ENCODE data around the gene UBE3D.

UBE3D gene

GRCh38 chr6:83072726-83073125, 7.1 kb upstream of the UBE3D start:
- WGBS: 88% methylated on average over 1 of the region's 2 CpGs

GRCh38 chr6:83071707-83072106, 6.1 kb upstream of the UBE3D start:
- H2AK5ac ChIP-seq (ENCODE audit: low read length, severe bottlenecking): no peak overlapping the region
- H3K36me3 ChIP-seq (ENCODE audit: control insufficient read depth in 1 of 2, insufficient read depth in 2 of 2, low read depth in 1 of 2, low read length in 2 of 2): no peaks in the 10 kb centered on the region
- H3K4me1 ChIP-seq (ENCODE audit: control insufficient read depth, insufficient read depth, low read depth, low read length): no peaks in the 10 kb centered on the region
- H3K9me3 ChIP-seq (ENCODE audit: control insufficient read depth, low read length): no peaks in the 10 kb centered on the region
- no peak overlapping the region for H2BK12ac ChIP-seq (ENCODE audit: low read length in 2 of 2)
- H4K91ac ChIP-seq (ENCODE audit: low read length): no peak overlapping the region
- no peak overlapping the region for H4K8ac ChIP-seq (ENCODE audit: low read length)
- no peak overlapping the region for H2BK5ac ChIP-seq (ENCODE audit: low read depth, low read length, poor library complexity, severe bottlenecking)
- DNase-seq: no peak
- H3K4ac ChIP-seq (ENCODE audit: low read depth in 1 of 2, low read length in 2 of 2): no peak overlapping the region
- H3K27me3 ChIP-seq (ENCODE audit: control insufficient read depth in 1 of 2, insufficient read depth in 1 of 2, low read length in 2 of 2): no peaks in the 10 kb centered on the region
- WGBS: no CpG with 5 or more reads among the region's 1 CpG
- no peak overlapping the region for H3K27ac ChIP-seq (ENCODE audit: low read length, poor library complexity, severe bottlenecking)
- no peak overlapping the region for H2BK15ac ChIP-seq (ENCODE audit: low read depth, poor library complexity, severe bottlenecking)
- H3K14ac ChIP-seq (ENCODE audit: low read length in 2 of 2): no peak overlapping the region
- H3K9ac ChIP-seq (ENCODE audit: low read length): peak overlapping the region; percentile 45
- H3K23ac ChIP-seq (ENCODE audit: low read length in 2 of 2): no peak overlapping the region
- no peak overlapping the region for H3K18ac ChIP-seq (ENCODE audit: low read depth in 1 of 2, low read length in 2 of 2)
- H2AFZ ChIP-seq (ENCODE audit: low read depth, low read length): no peak overlapping the region
- H3K79me1 ChIP-seq (replicated peaks; ENCODE audit: low read length, poor library complexity, severe bottlenecking): peaks cover 14% of the 10 kb centered on the region
- H2BK120ac ChIP-seq (ENCODE audit: low read depth, low read length): no peak overlapping the region
- no peak overlapping the region for H3K4me2 ChIP-seq (ENCODE audit: low read length, poor library complexity, severe bottlenecking)
- H3K4me3 ChIP-seq (ENCODE audit: insufficient read depth in 1 of 2, low read depth in 1 of 2, low read length in 2 of 2): no peak overlapping the region

More at GRCh38 chr6:83072726-83073125, 7.1 kb upstream of the UBE3D start:
- Histone ChIP-seq H2BK15ac (ENCODE audit: low read depth, poor library complexity, severe bottlenecking) (no peak overlapping the region), H2BK12ac (ENCODE audit: low read length in 2 of 2) (no peak overlapping the region), H3K23ac (ENCODE audit: low read length in 2 of 2) (no peak overlapping the region), H3K14ac (ENCODE audit: low read length in 2 of 2) (no peak overlapping the region), H3K4me3 (ENCODE audit: insufficient read depth in 1 of 2, low read depth in 1 of 2, low read length in 2 of 2) (no peak overlapping the region), H3K9ac (ENCODE audit: low read length) (no peak overlapping the region), H4K8ac (ENCODE audit: low read length) (no peak overlapping the region), H4K91ac (ENCODE audit: low read length) (no peak overlapping the region), H2BK120ac (ENCODE audit: low read depth, low read length) (no peak overlapping the region), H3K4ac (ENCODE audit: low read depth in 1 of 2, low read length in 2 of 2) (no peak overlapping the region), H3K9me3 (ENCODE audit: control insufficient read depth, low read length) (no peaks in the 10 kb centered on the region), H3K18ac (ENCODE audit: low read depth in 1 of 2, low read length in 2 of 2) (no peak overlapping the region), H3K4me2 (ENCODE audit: low read length, poor library complexity, severe bottlenecking) (no peak overlapping the region), H3K79me1 (replicated peaks; ENCODE audit: low read length, poor library complexity, severe bottlenecking) (peaks cover 21% of the 10 kb centered on the region), H3K4me1 (ENCODE audit: control insufficient read depth, insufficient read depth, low read depth, low read length) (no peaks in the 10 kb centered on the region), H2AFZ (ENCODE audit: low read depth, low read length) (no peak overlapping the region), H3K27ac (ENCODE audit: low read length, poor library complexity, severe bottlenecking) (no peak overlapping the region), H3K27me3 (ENCODE audit: control insufficient read depth in 1 of 2, insufficient read depth in 1 of 2, low read length in 2 of 2) (no peaks in the 10 kb centered on the region), H2AK5ac (ENCODE audit: low read length, severe bottlenecking) (no peak overlapping the region), H3K36me3 (ENCODE audit: control insufficient read depth in 1 of 2, insufficient read depth in 2 of 2, low read depth in 1 of 2, low read length in 2 of 2) (no peaks in the 10 kb centered on the region), H2BK5ac (ENCODE audit: low read depth, low read length, poor library complexity, severe bottlenecking) (no peak overlapping the region)
- no peak for DNase-seq

GRCh38 chr6:83071023-83071422, 5.4 kb upstream of the UBE3D start:
- H2BK15ac ChIP-seq (ENCODE audit: low read depth, poor library complexity, severe bottlenecking): no peak overlapping the region
- no peak overlapping the region for H3K23ac ChIP-seq (ENCODE audit: low read length in 2 of 2)
- no peaks in the 10 kb centered on the region for H3K27me3 ChIP-seq (ENCODE audit: control insufficient read depth in 1 of 2, insufficient read depth in 1 of 2, low read length in 2 of 2)
- H2AK5ac ChIP-seq (ENCODE audit: low read length, severe bottlenecking): no peak overlapping the region
- peak overlapping the region; percentile 45 for H3K9ac ChIP-seq (ENCODE audit: low read length)
- no peak overlapping the region for H3K14ac ChIP-seq (ENCODE audit: low read length in 2 of 2)
- H3K9me3 ChIP-seq (ENCODE audit: control insufficient read depth, low read length): no peaks in the 10 kb centered on the region
- no peak overlapping the region for H4K8ac ChIP-seq (ENCODE audit: low read length)
- no peaks in the 10 kb centered on the region for H3K36me3 ChIP-seq (ENCODE audit: control insufficient read depth in 1 of 2, insufficient read depth in 2 of 2, low read depth in 1 of 2, low read length in 2 of 2)
- H4K91ac ChIP-seq (ENCODE audit: low read length): no peak overlapping the region
- WGBS: 93% methylated on average over 4 of the region's 4 CpGs
- H3K4me3 ChIP-seq (ENCODE audit: insufficient read depth in 1 of 2, low read depth in 1 of 2, low read length in 2 of 2): no peak overlapping the region
- H2BK5ac ChIP-seq (ENCODE audit: low read depth, low read length, poor library complexity, severe bottlenecking): no peak overlapping the region
- peaks cover 10% of the 10 kb centered on the region for H3K79me1 ChIP-seq (replicated peaks; ENCODE audit: low read length, poor library complexity, severe bottlenecking)
- no peak for DNase-seq
- no peaks in the 10 kb centered on the region for H3K4me1 ChIP-seq (ENCODE audit: control insufficient read depth, insufficient read depth, low read depth, low read length)
- no peak overlapping the region for H3K4ac ChIP-seq (ENCODE audit: low read depth in 1 of 2, low read length in 2 of 2)
- H3K18ac ChIP-seq (ENCODE audit: low read depth in 1 of 2, low read length in 2 of 2): no peak overlapping the region
- H2AFZ ChIP-seq (ENCODE audit: low read depth, low read length): no peak overlapping the region
- no peak overlapping the region for H3K4me2 ChIP-seq (ENCODE audit: low read length, poor library complexity, severe bottlenecking)
- H2BK120ac ChIP-seq (ENCODE audit: low read depth, low read length): no peak overlapping the region
- H3K27ac ChIP-seq (ENCODE audit: low read length, poor library complexity, severe bottlenecking): no peak overlapping the region
- no peak overlapping the region for H2BK12ac ChIP-seq (ENCODE audit: low read length in 2 of 2)

GRCh38 chr6:83069633-83070032, 4.0 kb upstream of the UBE3D start:
- no peak overlapping the region for H3K18ac ChIP-seq (ENCODE audit: low read depth in 1 of 2, low read length in 2 of 2)
- peaks cover 17% of the 10 kb centered on the region for H3K79me1 ChIP-seq (replicated peaks; ENCODE audit: low read length, poor library complexity, severe bottlenecking)
- no peak overlapping the region for H3K4me3 ChIP-seq (ENCODE audit: insufficient read depth in 1 of 2, low read depth in 1 of 2, low read length in 2 of 2)
- H4K91ac ChIP-seq (ENCODE audit: low read length): no peak overlapping the region
- H3K9me3 ChIP-seq (ENCODE audit: control insufficient read depth, low read length): no peaks in the 10 kb centered on the region
- DNase-seq: no peak
- no peaks in the 10 kb centered on the region for H3K27me3 ChIP-seq (ENCODE audit: control insufficient read depth in 1 of 2, insufficient read depth in 1 of 2, low read length in 2 of 2)
- H4K8ac ChIP-seq (ENCODE audit: low read length): no peak overlapping the region
- no peak overlapping the region for H2BK120ac ChIP-seq (ENCODE audit: low read depth, low read length)
- H3K27ac ChIP-seq (ENCODE audit: low read length, poor library complexity, severe bottlenecking): no peak overlapping the region
- H3K4me1 ChIP-seq (ENCODE audit: control insufficient read depth, insufficient read depth, low read depth, low read length): peaks cover 2% of the 10 kb centered on the region
- no peak overlapping the region for H3K4ac ChIP-seq (ENCODE audit: low read depth in 1 of 2, low read length in 2 of 2)
- no peak overlapping the region for H2BK15ac ChIP-seq (ENCODE audit: low read depth, poor library complexity, severe bottlenecking)
- H3K9ac ChIP-seq (ENCODE audit: low read length): no peak overlapping the region
- no peak overlapping the region for H2AK5ac ChIP-seq (ENCODE audit: low read length, severe bottlenecking)
- H3K36me3 ChIP-seq (ENCODE audit: control insufficient read depth in 1 of 2, insufficient read depth in 2 of 2, low read depth in 1 of 2, low read length in 2 of 2): no peaks in the 10 kb centered on the region
- H3K14ac ChIP-seq (ENCODE audit: low read length in 2 of 2): no peak overlapping the region
- H3K23ac ChIP-seq (ENCODE audit: low read length in 2 of 2): no peak overlapping the region
- H2AFZ ChIP-seq (ENCODE audit: low read depth, low read length): no peak overlapping the region
- H2BK5ac ChIP-seq (ENCODE audit: low read depth, low read length, poor library complexity, severe bottlenecking): no peak overlapping the region
- no peak overlapping the region for H3K4me2 ChIP-seq (ENCODE audit: low read length, poor library complexity, severe bottlenecking)
- no peak overlapping the region for H2BK12ac ChIP-seq (ENCODE audit: low read length in 2 of 2)

Data from mesenchymal stem cell (in vitro differentiated cells and primary cell).